GM18498 (cell line): ENCODE data around the gene CARMIL1.
"Not testable (repeated sequence)": the region's sequence is repeated elsewhere in the genome, so short reads cannot be mapped to it uniquely, and the experiment has no call there.

ENCODE experiments used
- ATAC-seq: cut with Tn5 transposase; IDR thresholded peaks from one replicate; pipeline ENCODE4 v1.9.1; 2021; ENCODE audit warnings: mild to moderate bottlenecking, moderate library complexity; ENCODE audit not compliant: unreplicated experiment

The CARMIL1 gene

DNA sequence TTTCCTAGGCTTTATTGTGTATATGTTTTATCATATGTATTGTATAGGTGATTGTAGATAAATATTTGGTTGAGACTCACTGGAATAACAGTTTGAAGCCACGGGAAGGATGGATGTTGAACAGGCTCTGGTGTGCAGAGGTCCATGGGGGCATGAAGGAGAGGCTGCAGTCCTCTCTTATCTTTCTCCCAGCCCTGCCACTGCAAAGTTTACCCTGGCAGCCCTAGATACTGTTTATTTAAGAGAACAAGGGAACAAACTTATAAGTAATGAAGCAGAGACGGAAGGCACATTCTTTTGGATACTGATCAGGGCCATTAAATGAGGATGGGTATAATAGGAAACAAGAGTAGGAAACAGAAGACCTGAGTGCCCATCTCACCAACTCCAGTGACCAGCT, 269.3 kb downstream of the CARMIL1 start:
- ATAC-seq, result no peak

- ATAC-seq, result no peak
These were observed 271.5 kb downstream of the CARMIL1 start for GRCh38 chr6:25550631-25551030.

GRCh38 chr6:25553502-25553901, 274.3 kb downstream of the CARMIL1 start:
- no peak for ATAC-seq

DNA sequence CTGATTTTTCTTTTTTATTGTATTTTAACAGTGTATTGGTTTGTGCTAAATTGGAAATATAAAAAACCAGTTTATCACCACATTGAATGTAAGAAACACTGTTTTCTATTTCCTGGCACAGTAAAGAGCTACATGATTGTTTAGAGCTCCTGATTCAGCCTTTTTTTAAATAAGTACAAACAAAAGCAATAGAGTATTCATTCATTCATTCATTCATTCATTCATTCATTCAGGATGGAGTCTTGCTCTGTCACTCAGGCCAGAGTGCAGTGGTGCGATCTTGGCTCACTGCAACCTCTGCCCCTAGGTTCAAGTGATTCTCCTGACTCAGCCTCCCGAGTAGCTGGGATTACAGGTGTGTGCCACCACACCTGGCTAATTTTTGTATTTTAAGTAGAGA, 276.0 kb downstream of the CARMIL1 start:
- ATAC-seq, result no peak

- ATAC-seq, result no peak
These were observed 277.3 kb downstream of the CARMIL1 start for GRCh38 chr6:25556516-25556915.

- ATAC-seq, result no peak
These were observed 279.1 kb downstream of the CARMIL1 start for GRCh38 chr6:25558155-25558817.

GRCh38 chr6:25560865-25561264, 281.7 kb downstream of the CARMIL1 start:
- no peak for ATAC-seq

GRCh38 chr6:25564943-25565342, 285.8 kb downstream of the CARMIL1 start:
- ATAC-seq, result no peak

DNA sequence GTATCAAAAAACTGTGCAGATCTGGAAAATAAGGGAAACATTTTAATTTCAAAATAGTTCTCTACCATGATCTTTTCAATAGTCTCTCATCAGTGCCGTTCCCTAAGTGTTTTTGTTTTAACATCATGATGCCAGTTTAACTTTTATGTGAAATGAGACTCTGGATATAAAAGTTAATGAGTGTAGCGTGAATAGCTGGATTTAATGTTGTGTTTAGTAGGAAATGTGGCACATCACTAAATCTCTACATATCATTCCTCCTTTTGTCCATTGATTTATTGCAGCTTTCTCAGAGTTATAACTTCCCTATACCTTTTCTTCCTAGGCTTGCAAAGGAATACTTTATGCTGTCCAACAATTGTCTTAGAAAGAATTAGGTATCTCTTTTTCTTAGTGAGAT, 291.4 kb downstream of the CARMIL1 start:
- ATAC-seq, result no peak

DNA sequence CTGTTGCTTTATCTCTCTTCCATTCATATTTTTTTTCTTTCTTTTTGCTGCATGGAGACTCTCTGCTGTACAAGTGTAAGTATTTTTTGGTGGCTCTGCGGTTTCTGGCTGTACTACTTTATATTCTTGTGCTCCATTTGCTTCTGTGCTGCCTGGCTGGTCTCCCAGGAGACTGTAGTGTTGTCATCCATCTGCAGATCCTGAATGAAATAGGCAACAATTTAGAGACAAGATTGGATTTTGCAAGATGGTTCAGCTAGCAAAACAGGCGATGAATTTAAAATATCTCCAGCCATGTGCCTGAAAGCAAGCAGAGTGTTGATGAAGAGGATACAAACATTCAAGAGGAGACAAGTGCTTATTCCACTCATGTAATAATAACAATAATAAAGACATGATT, 297.7 kb downstream of the CARMIL1 start:
- ATAC-seq, result no peak

- no peak for ATAC-seq
These were observed 299.4 kb downstream of the CARMIL1 start for GRCh38 chr6:25578538-25578937.

DNA sequence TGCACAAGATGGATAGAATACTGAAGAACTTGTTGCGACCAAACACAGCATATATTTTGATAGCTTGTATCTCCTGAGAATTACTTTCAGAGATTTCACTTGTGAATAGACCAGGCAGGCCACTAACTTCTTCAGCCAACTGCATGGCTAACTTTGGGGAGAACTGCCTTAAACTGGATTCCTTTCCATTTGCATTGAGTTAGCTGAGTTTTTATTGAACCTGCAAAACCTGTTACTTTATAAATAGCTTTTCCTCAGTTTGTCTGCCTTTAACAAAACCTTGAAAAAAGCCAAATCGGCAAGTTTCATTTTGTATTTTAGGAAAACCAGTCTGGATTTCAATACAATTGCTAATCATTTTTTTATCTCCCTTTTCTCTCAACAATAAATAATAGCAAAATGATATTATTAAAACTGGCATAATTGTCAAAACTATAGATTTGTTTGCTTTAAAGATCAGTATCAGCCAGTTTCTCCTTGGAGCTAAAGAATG, 300.3 kb downstream of the CARMIL1 start:
- ATAC-seq, result no peak

DNA sequence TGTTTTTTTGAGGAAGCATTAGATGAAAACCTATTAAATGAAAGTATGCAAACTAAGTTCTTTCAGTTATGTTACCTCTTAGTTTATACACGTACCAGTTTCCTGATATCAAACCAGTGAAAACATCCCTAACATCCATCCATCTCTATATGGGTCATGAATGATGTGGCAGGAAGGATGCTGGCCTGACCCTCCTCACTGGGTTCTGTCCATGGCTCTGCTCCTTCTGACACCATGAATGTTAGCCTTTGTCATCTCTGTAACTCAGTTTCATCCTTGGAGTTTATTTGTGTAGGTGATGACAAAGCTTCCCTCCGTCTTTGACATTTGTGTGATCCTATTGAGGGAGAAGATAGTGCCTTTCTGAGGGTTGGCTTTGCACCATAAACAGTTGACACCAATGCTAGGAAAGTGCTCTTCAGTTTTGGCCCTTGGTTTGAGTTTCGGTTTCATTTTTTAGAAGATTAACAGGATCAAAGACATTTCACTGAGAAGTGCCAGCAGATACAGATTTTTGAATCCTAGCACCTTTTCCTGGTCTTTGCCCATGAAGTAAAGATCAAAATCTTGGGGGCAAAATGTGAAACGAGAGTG, 300.8 kb downstream of the CARMIL1 start:
- ATAC-seq, result no peak

- no peak for ATAC-seq
These were observed 302.9 kb downstream of the CARMIL1 start for GRCh38 chr6:25582101-25582500.

GRCh38 chr6:25583099-25583498, 303.9 kb downstream of the CARMIL1 start:
- ATAC-seq, result no peak

DNA sequence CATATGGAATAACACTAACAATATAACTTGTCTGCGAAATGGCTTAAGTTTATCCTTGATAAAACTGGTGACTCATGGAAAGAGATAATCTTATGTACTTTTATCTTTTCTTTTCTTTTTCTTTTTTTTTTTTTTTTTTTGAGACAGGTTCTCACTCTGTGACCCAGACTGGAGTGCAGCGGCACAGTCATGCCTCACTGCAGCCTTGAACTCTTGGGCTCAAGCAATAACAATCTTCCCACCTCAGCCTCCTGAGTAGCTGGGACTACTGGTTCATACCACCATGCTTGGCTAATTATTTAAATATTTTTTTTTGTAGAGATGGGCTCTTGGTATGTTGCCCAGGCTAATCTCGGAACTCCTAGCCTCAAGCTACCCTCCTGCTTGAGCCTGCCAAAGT, 304.7 kb downstream of the CARMIL1 start:
- ATAC-seq, result no peak

- no peak for ATAC-seq
These were observed 306.1 kb downstream of the CARMIL1 start for GRCh38 chr6:25585225-25585624.

DNA sequence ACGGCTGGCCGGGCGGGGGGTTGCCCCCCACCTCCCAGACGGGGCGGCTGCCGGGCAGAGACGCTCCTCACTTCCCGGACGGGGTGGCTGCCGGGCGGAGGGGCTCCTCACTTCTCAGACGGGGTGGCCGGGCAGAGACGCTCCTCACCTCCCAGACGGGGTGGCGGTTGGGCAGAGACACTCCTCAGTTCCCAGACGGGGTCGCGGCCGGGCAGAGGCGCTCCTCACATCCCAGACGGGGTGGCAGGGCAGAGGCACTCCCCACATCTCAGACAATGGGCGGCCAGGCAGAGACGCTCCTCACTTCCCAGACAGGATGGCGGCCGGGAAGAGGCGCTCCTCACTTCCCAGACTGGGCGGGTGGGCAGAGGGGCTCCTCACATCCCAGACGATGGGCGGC, 306.9 kb downstream of the CARMIL1 start:
- ATAC-seq, result not testable (repeated sequence)

GRCh38 chr6:25586927-25587326, 307.8 kb downstream of the CARMIL1 start:
- ATAC-seq, result no peak

DNA sequence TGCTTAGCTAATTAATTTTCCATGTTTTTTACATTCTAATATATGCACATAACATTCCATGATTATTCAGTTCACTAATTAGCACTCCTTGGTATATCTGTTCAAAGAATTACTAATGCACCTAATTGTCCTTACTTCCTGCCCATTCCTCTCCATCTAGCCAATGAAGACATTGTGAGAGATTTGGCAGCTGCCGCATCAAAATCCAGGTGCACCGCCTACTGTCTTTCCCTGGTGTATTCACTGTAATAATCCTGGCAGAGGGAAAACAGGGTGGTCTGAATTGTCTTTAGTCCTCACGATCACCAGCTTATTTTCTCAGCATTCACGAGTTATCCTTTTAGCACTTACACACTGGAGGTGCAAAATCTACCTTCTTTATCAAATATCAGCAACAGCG, 311.8 kb downstream of the CARMIL1 start:
- no peak for ATAC-seq

DNA sequence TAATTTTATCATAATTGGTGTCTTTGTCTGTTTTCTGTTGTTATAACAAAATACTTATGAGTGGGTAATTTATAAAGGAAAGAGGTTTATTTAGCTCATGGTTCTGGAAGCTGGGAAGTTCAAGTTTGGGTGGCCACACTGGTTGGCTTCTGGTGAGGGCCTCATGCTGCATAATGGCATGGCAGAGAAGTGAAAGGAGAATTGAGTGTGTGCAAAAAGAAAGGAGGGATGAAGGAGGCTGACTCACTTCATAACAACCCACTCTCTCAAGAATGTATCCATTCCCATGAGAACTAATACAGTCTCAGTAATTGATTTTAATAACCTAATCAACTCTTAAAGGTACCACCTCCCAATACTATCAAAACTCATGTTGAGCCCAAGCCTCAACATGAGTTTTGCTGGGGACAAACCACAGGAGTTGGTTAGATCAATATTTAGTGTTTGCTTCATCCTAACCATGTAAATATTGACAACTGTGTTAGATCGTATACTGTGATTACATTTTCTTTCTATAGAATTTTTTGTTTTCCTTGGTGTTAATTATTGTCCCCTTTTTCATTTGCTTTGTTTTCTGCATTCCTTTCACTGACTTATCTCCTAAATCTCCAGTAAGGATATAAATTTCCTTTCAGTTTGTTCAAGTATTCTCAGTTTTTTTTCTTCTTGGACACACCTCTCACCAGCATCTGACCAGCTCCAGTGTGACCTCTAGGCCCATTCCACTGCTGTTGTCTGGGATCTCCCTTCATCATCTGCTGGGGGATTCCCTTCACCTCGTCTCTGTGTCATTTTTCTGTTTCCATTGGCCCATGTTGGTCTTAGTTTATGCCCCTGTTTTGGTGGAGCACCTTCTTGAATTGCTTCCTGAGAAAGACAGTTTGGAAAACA, 318.0 kb downstream of the CARMIL1 start:
- ATAC-seq, result no peak
